OCI-LY1 (cell line): ENCODE results near the gene NR2C2.

Source experiments
- H2AFZ ChIP-seq: fragments of 200-600 bp; sonication (generic), shearing (Covaris generic); 2 replicates; pipeline ENCODE4 v1.6.0; 2014; ENCODE audit warnings: antibody characterized with exemption, mild to moderate bottlenecking, low read length
- H3F3A ChIP-seq: fragments of 200-600 bp; sonication (generic), shearing (Covaris generic); 2 replicates; pipeline ENCODE4 v1.6.0; 2014; ENCODE audit warnings: mild to moderate bottlenecking, antibody characterized with exemption, low read length, moderate library complexity; ENCODE audit not compliant: insufficient read depth
- H3K27ac ChIP-seq: fragments of 200-600 bp; sonication (generic); 2 replicates; pipeline ENCODE4 v1.5.1; 2014; ENCODE audit warnings: low read length, mixed run types, mild to moderate bottlenecking, low read depth; ENCODE audit not compliant: poor library complexity, severe bottlenecking
- H3K27me3 ChIP-seq: fragments of 200-600 bp; sonication (generic); 2 replicates; pipeline ENCODE4 v1.6.0; 2014; ENCODE audit warnings: antibody characterized with exemption, mild to moderate bottlenecking, low read length, moderate library complexity; ENCODE audit not compliant: insufficient read depth
- H3K36me3 ChIP-seq: fragments of 200-600 bp; sonication (generic); 2 replicates; pipeline ENCODE4 v1.6.1; 2014; ENCODE audit warnings: mild to moderate bottlenecking, antibody characterized with exemption, low read length, moderate library complexity, mixed read lengths; ENCODE audit not compliant: insufficient read depth
- H3K4me1 ChIP-seq: fragments of 200-600 bp; sonication (generic); 2 replicates; pipeline ENCODE4 v1.5.1; 2014; ENCODE audit warnings: mild to moderate bottlenecking, low read length, moderate library complexity; ENCODE audit not compliant: insufficient read depth, severe bottlenecking
- H3K4me2 ChIP-seq: fragments of 200-600 bp; sonication (generic), shearing (Covaris generic); 2 replicates; pipeline ENCODE4 v1.6.1; 2014; ENCODE audit warnings: low read length
- H3K4me3 ChIP-seq: fragments of 200-600 bp; sonication (generic); 2 replicates; pipeline ENCODE4 v1.5.1; 2014; ENCODE audit warnings: low read length, low read depth, mild to moderate bottlenecking, mixed read lengths; ENCODE audit not compliant: poor library complexity, severe bottlenecking
- H3K79me2 ChIP-seq: fragments of 200-600 bp; shearing (Covaris generic); 2 replicates; pipeline ENCODE4 v1.6.1; 2016; ENCODE audit warnings: mixed run types, low read length, mixed read lengths; ENCODE audit not compliant: insufficient read depth
- H3K9ac ChIP-seq: fragments of 200-600 bp; sonication (generic), shearing (Covaris generic); 2 replicates; pipeline ENCODE4 v1.6.1; 2014; ENCODE audit warnings: mild to moderate bottlenecking, low read length, mixed read lengths
- H3K9me2 ChIP-seq: fragments of 200-600 bp; sonication (generic), shearing (Covaris generic); 2 replicates; pipeline ENCODE4 v1.6.1; 2014; ENCODE audit warnings: low read depth, mild to moderate bottlenecking, low read length, mixed read lengths
- H3K9me3 ChIP-seq: fragments of 200-600 bp; shearing (Covaris generic); 2 replicates; pipeline ENCODE4 v1.6.1; 2014; ENCODE audit warnings: low read length, mixed read lengths
- H4K20me1 ChIP-seq: fragments of 200-600 bp; sonication (generic), shearing (Covaris generic); 2 replicates; pipeline ENCODE4 v1.6.0; 2016; ENCODE audit warnings: mild to moderate bottlenecking, low read length; ENCODE audit not compliant: insufficient read depth
- EZH2 ChIP-seq: fragments of 200-600 bp; sonication (generic), shearing (Covaris generic); IDR thresholded peaks from 2 replicates; pipeline ENCODE4 v1.8.0; 2017; ENCODE audit warnings: borderline replicate concordance, mixed run types, mild to moderate bottlenecking, antibody characterized with exemption, low read length, moderate library complexity, mixed read lengths
- TF ChIP-seq, protein P1 (sequence below): fragments of 200-600 bp; sonication (generic), shearing (Covaris generic); IDR thresholded peaks from 2 replicates; pipeline ENCODE4 v1.5.1; 2017; ENCODE audit warnings: mild to moderate bottlenecking, antibody characterized with exemption, low read length, moderate library complexity, mixed read lengths

Gene NR2C2

DNA sequence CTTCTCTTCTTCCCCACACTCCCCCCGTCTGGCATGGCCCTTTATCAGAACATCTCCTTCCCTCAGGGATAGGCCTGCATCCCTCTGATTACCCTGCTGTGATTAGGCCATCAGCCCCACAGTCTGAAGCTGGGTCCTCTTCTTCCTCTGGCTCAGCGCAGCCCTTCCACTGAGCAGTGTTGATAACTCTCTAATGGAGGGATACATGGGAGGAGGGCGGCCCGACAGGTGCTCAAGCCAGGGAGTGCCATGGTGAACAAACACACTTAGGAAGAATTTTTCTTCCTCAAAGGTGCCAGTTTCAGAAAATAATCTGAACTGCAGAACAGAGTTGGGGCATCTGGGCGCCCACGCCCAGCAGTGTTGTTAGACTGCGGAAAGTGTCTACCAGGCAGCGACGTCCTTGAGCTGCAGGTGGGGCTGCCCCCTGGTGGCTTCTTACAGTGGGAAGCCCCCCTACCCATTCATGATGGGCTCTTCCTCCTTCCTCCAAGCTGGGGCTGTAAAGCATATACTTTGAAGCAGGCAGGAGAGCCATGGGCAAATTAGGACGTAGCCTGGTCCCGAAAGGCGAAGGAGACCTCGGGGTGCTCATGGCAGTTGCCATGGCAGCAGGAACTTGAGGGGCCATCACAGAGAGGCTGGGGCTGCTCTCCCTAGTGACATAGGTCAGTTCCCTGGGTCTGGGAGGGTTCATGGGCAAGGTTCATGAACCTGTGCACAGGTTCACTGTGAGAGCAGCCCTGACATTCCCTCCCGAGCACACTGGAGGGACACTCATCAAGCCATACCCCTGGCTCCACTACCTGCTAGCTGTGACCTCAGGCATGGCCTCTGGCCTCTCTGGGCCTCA is 33.2 kb upstream of the NR2C2 start:
- peaks cover 3% of the 10 kb centered on the region; the same call in 1 of the 2 replicates for H3K27me3 ChIP-seq

DNA sequence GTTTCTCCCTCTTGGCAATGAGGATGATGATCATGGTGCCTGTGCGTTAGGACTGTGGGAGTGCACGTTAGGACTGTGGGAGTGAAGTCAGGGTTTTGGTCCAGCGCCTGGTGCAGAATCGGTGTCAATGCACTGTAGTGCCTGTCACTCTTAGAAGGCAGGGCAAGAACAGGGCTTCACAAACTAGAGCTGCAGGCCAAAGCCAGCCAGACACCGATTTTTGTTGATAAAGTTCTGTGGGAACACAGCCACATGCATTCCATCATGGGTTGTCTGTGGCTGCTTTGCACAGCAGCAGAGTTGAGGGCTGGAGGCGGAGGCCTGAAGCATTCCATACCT is 32.6 kb upstream of the NR2C2 start:
- no peaks in the 10 kb centered on the region for H3K9me2 ChIP-seq
- H3K4me1 ChIP-seq: no peaks in the 10 kb centered on the region
- no peak overlapping the region for H3K9ac ChIP-seq
- no peak overlapping the region for H3K27ac ChIP-seq
- no peak overlapping the region for H2AFZ ChIP-seq
- H3K79me2 ChIP-seq: no peaks in the 10 kb centered on the region
- no peak overlapping the region for H3K4me3 ChIP-seq
- no peak for TF ChIP-seq EZH2
- TF ChIP-seq, protein P1, sequence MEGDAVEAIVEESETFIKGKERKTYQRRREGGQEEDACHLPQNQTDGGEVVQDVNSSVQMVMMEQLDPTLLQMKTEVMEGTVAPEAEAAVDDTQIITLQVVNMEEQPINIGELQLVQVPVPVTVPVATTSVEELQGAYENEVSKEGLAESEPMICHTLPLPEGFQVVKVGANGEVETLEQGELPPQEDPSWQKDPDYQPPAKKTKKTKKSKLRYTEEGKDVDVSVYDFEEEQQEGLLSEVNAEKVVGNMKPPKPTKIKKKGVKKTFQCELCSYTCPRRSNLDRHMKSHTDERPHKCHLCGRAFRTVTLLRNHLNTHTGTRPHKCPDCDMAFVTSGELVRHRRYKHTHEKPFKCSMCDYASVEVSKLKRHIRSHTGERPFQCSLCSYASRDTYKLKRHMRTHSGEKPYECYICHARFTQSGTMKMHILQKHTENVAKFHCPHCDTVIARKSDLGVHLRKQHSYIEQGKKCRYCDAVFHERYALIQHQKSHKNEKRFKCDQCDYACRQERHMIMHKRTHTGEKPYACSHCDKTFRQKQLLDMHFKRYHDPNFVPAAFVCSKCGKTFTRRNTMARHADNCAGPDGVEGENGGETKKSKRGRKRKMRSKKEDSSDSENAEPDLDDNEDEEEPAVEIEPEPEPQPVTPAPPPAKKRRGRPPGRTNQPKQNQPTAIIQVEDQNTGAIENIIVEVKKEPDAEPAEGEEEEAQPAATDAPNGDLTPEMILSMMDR: no peak
- no peaks in the 10 kb centered on the region for H4K20me1 ChIP-seq
- H3K27me3 ChIP-seq: peaks cover 3% of the 10 kb centered on the region; the same call in 1 of the 2 replicates
- no peak overlapping the region for H3K4me2 ChIP-seq
- no peaks in the 10 kb centered on the region for H3K9me3 ChIP-seq
- H3F3A ChIP-seq: no peaks in the 10 kb centered on the region
- H3K36me3 ChIP-seq: no peaks in the 10 kb centered on the region

More for the DNA sequence above, 33.2 kb upstream of the NR2C2 start:
- Histone ChIP-seq H3K9ac (no peak overlapping the region), H4K20me1 (no peaks in the 10 kb centered on the region), H3K9me2 (no peaks in the 10 kb centered on the region), H3K9me3 (no peaks in the 10 kb centered on the region), H2AFZ (no peak overlapping the region), H3K36me3 (no peaks in the 10 kb centered on the region), H3K79me2 (no peaks in the 10 kb centered on the region), H3K4me3 (no peak overlapping the region), H3K27ac (no peak overlapping the region), H3K4me2 (no peak overlapping the region), H3F3A (no peaks in the 10 kb centered on the region), H3K4me1 (no peaks in the 10 kb centered on the region)
- TF ChIP-seq, protein P1: peak; percentile 23
- TF ChIP-seq EZH2: no peak

GRCh38 chr3:14915636-14916222 is 31.7 kb upstream of the NR2C2 start:
- Histone ChIP-seq H3K79me2 (no peaks in the 10 kb centered on the region), H3K9me3 (no peaks in the 10 kb centered on the region), H3K36me3 (no peaks in the 10 kb centered on the region), H3F3A (no peaks in the 10 kb centered on the region), H3K9me2 (no peaks in the 10 kb centered on the region), H3K27me3 (peaks cover 3% of the 10 kb centered on the region; the same call in 1 of the 2 replicates), H4K20me1 (no peaks in the 10 kb centered on the region), H3K4me2 (no peak overlapping the region), H3K4me1 (no peaks in the 10 kb centered on the region), H3K9ac (no peak overlapping the region), H3K27ac (no peak overlapping the region), H2AFZ (no peak overlapping the region), H3K4me3 (no peak overlapping the region)
- TF ChIP-seq, protein P1: peak; percentile 25; the same call in 1 of the 2 replicates
- no peak for TF ChIP-seq EZH2
